NCI-H524 treated with DMSO at 0.1 percent for 48 hours (cell line): Measurements from ENCODE around the gene CLASP1.
A peak's percentile ranks its signal among the peaks of the same experiment; 100 is the strongest.
"Not testable (repeated sequence)": the region's sequence is repeated elsewhere in the genome, so short reads cannot be mapped to it uniquely, and the experiment has no call there.

Experiments
- DNase-seq: peaks from one replicate; lab custom pipeline; 2025; lab: John Stamatoyannopoulos, UW

Gene CLASP1

DNA sequence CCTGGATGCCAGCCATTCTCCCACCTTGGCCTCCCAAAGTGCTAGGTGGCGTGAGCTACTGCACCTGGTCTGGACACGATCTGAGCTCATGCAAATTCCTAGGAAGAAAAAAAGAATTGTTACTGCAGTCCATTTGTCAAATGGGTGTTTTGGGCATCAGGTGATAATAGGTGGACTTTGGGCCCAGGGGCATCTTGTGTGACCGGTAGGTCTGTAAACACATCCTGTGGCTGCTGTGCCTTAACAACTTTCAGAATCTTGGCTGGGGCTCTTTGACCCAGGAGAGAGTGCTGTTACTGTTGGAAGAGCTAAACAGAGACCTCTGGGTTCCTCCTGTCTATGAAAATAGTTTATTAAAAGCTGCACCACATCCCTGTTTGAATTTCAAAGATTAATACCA is 329.3 kb downstream of the CLASP1 start:
- DNase-seq, result no peak

DNA sequence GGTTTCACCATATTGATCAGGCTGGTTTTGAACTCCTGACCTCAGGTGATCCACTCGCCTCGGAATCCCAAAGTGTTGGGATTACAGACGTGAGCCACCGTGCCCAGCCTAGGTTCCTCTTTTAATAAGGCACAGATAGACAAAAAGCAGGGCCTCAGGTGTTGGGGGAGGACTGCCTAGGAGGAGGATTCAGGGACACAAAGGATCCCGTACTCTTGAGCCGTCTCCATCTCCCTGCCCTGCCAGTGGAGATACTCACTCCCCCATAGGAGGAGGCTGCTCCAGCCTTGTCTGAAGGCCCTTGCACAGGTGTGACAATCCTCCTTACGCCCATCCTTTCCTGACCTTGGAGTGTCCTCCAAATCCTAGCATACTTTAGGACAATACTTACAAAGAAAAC is 332.3 kb downstream of the CLASP1 start:
- no peak for DNase-seq

GRCh38 chr2:121313701-121314100 is 335.6 kb downstream of the CLASP1 start:
- DNase-seq, result not testable (repeated sequence)

GRCh38 chr2:121309801-121310200 is 339.5 kb downstream of the CLASP1 start:
- no peak for DNase-seq

GRCh38 chr2:121309323-121309722 is 339.9 kb downstream of the CLASP1 start:
- DNase-seq, result no peak

DNA sequence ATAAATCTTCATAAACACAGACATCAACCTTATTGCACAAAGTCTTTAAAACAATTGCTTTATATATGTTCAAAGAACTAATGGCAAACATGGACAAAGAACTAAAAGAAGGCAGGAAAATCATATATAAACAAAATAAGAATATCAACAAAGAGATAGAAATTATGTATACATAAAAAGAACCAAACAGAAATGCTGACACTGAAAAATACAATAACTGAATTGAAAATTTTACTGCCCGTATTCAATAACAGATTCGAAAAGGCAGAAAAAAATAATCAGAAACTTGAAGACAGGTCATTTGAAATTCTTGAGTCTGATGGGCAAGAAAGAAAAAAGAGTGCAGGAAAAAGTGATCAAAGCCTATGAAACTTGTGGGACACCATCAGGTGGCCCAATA is 342.2 kb downstream of the CLASP1 start:
- no peak for DNase-seq

GRCh38 chr2:121304941-121305340 is 344.3 kb downstream of the CLASP1 start:
- no peak for DNase-seq

- DNase-seq, result no peak
Measured at GRCh38 chr2:121303531-121304263, 345.6 kb downstream of the CLASP1 start.

- not testable (repeated sequence) for DNase-seq
Measured at GRCh38 chr2:121301190-121301589, 348.1 kb downstream of the CLASP1 start.

DNA sequence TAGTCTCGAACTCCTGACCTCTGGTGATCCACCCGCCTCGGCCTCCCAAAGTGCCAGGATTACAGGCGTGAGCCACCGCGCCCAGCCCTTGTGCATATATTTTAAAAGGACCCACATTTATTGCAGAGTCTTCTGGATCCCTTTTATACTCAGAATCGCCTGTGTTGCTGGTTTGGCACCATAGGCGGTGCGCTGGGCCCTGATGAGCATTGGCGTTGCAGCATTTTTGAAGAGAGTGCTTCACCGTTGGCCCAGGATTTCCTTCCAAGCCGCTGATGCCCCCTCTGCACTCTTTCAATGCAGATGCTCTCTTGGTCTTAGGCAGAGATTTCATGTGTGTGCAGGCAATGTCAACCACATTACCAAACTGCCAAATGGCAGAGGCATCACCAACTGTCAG is 350.8 kb downstream of the CLASP1 start:
- DNase-seq, result no peak

DNA sequence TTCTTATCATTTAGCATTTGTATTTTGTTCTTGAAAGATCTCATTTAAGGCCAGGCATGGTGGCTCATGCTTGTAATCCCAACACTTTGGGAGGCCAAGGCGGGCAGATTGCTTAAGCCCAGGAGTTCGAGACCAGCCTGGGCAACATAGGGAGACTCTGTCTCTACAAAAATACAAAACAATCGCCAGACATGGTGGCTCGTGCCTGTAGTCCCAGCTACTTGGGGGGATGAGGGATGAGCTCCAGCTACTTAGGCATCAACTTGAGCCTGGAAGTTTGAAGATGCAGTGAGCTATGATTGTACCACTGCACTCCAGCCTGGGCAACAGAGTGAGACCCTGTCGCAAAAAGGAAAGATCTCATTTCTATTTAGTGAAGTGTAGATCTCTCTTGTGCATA is 351.4 kb downstream of the CLASP1 start:
- DNase-seq, result not testable (repeated sequence)

DNA sequence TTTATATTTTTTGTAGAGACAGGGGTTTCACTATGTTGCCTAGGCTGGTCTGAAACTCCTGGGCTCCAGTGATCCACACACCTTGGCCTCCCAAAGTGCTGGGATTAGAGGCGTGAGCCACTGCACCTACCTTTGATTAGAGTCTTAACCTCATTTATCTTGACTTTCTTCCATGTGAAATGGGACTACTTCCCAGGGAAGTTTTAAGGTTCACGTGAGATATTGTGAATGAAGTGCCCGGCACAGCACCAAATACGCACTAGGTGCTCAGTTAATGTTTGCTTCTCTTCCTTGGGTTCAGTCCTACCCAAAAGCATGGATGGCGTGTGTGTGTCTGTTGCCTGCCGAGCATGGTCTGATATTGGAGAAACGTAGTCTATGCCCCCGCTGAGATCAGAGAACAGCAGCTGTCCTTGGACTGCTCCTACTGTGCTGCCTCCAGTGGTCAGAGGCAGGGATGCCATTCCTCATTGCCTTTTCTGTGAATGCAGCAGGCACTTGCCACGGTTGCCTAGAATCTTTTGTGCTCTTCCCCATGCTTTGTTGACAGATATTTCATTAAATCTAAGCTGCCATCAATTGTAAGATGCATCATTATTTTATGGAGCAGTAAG is 351.9 kb downstream of the CLASP1 start:
- peak; percentile 12 for DNase-seq

- no peak for DNase-seq
Measured at GRCh38 chr2:121295911-121296650, 353.2 kb downstream of the CLASP1 start.

DNA sequence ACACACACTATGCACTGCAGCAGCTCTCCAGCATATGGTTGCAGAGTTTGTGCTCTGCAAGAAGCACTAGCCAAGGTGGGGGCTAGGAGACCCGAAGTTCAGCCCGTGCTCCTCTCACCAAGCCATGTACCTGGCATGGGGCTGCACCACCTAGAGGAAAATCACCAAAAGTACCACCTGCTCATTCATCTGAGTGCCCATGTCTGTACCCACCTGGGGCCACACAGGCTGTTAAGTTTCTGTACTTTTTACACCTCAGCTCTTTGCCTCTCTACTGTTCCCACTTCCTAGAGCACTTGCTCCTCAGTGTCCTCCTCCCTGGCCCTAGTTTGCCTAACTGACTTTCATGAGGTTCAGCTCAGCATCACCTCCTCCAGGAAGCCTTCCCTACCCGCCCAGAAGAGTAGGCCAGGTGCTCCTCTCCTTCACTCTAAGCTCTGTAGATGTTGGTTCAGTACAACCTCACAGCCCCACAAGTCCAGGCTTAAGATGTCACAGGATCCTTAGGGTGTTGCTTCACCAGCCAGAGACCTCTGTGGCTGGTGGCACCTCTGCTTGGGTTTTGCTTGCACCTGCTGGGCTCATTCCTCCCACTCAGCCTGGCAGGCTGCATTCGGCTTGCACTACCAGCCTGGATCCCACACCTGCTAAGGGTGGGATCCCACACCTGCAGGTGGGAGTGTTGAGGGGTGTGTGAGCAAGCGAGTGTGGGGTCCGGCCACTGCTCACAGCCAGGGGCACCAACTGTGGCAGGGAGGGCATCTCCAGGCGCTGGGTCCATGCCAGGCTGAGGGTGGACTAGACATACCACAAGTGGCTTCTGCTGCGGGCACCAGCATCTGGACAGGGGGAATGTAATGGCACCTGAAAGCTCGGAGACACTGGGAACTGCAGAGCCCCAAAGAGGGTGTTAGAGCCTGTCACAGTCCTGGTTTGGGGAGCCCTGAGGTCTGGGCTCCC is 354.1 kb downstream of the CLASP1 start:
- no peak for DNase-seq

GRCh38 chr2:121293450-121294325 is 355.6 kb downstream of the CLASP1 start:
- DNase-seq, result no peak

DNA sequence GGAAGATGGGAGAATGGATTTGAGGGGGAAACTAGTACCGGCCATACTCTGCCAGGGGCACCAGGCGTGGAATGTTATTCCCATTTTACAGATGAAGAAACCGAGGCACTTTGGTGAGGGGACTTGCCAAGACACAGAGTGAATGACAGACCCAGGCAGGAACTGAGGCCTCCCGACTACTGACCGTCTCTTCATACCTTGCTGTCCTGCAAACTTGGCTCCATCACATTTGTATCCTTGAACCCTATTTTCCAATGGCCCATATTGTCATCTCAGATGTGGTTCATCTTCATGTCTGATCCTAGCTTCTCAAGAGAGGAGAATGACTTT is 358.0 kb downstream of the CLASP1 start:
- DNase-seq, result no peak

DNA sequence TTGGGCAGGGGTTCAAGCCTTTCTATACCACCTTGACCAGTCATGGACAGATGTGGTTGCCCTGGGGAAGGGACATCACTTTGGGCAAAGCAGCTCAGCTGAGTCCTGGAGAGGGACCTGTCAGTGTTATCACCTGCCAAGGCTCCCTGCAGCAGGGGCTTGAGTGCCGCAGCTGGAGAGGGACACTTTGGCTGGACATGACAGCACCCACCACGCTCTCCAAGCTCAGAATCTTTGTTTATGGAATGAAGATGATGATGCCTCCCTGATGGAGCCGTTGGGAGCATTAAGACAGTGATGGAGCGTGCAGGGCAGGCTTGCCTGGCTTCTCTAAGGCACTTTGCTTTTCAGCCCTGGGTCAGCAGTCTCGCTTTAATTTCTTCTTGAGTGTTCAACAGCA is 360.0 kb downstream of the CLASP1 start:
- DNase-seq, result no peak

- no peak for DNase-seq
Measured at GRCh38 chr2:121288454-121289231, 360.6 kb downstream of the CLASP1 start.

DNA sequence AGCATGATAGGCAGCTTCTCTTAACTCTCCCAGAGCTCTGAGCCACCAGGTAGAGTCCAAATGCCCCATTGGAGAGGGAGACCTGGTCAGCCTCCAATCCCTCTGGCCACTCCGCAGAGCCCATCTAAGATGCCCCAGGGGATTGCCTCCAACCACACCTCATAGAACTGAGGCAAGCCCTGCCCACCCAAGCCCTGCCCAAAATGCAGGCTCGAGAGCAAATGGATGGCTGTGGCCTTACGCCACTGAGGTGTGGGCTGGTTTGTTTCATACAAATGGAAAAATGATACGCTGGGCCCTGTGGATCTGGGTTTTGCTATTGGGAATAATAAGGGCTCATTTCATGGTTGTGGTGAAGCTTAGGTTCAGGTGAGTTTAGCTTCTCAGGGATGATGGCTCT is 361.3 kb downstream of the CLASP1 start:
- DNase-seq, result no peak
